Activated CD4-positive, alpha-beta memory T cell treated with anti-CD3 and anti-CD28 coated beads for 36 hours (primary cell): ENCODE measurements around the gene TTC7B. TPM values are rescaled to one million over a fixed set of nuclear protein-coding genes. Genes with fewer than 3 reads are reported as not detected.

Source experiments
- CTCF ChIA-PET: fragments of 350-600 bp; sonication (Branson Sonifier 250); formaldehyde crosslinking; loops from one replicate; lab custom pipeline; 2021; ENCODE audit warnings: antibody characterized with exemption, inconsistent platforms; lab: Charles Lee
- POLR2A ChIA-PET: fragments of 350-600 bp; sonication (Branson Sonifier 250); formaldehyde crosslinking; loops from one replicate; lab custom pipeline; 2021; ENCODE audit warnings: antibody characterized with exemption; lab: Charles Lee
- DNase-seq: peaks from one replicate; pipeline ENCODE4 v3.0.0-alpha.2; 2020
- H3K27ac Mint-ChIP-seq: one replicate; pipeline ENCODE4 v1.8.0; 2021; ENCODE audit warnings: mixed read lengths
- H3K27me3 Mint-ChIP-seq: one replicate; pipeline ENCODE4 v1.8.0; 2021; ENCODE audit warnings: mixed read lengths
- H3K36me3 Mint-ChIP-seq: one replicate; pipeline ENCODE4 v1.8.0; 2021; ENCODE audit warnings: mixed read lengths
- H3K4me1 Mint-ChIP-seq: one replicate; pipeline ENCODE4 v1.8.0; 2021; ENCODE audit warnings: low read depth, mixed read lengths
- H3K4me3 Mint-ChIP-seq: one replicate; pipeline ENCODE4 v1.8.0; 2021; ENCODE audit warnings: mild to moderate bottlenecking, mixed read lengths
- H3K9me3 Mint-ChIP-seq: one replicate; pipeline ENCODE4 v1.8.0; 2021; ENCODE audit warnings: mixed read lengths
- intact Hi-C: fragments of 100-400 bp; cut with micrococcal nuclease; formaldehyde crosslinking; loops from one replicate; pipeline ENCODE4 v1.15.1; 2023
- total RNA-seq, 2 experiments: library from RNA; stranded (reverse); gene quantifications; one replicate each; pipeline ENCODE4 v1.2.3, GENCODE V29; 2021

The TTC7B gene
- total RNA-seq, 2 experiments from 2014 or later: 9.3 to 12.4 TPM

DNA sequence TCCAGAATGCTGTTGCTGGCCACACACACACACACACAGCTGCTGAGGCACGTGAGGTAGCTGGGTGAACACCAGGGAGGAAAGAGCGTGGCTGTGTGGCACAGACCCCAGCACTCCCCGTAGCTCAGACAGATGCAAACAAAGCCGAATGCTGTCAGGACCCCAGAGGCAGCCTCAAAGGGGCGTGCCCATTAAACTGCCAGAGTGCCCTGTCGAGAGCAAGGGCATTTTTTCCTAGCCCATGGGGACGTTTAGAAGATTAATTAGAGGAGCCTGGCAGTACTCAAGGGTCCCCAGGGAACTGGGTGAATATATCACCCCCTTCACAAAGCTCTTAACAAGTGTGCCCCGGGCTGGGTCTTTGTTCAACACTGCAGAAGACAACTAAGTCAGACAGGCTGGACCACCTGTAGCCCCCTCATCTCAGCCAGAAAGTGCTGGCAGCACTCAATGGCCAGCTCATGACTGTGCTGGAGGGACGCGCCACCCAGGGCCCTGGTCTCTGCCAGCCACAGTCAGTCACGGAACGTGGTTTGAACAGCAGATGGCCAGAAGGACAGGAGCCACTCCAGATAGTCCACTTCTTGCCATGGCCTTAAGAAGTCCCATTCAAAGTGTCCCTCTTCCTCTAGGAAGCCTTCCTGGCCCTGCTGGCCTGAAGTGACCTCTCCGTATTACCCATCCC lies 37.5 kb downstream of the TTC7B start:
- ChIA-PET POLR2A (no interaction called here), CTCF (interaction anchor here (1.9 kb wide), 1 partner anchor 21 kb away, joined by 4 read pairs; no protein-coding TSS in a partner anchor)
- Mint-ChIP-seq H3K4me3 (no peak overlapping the region), H3K36me3 (no peaks in the 10 kb centered on the region), H3K27me3 (no peaks in the 10 kb centered on the region), H3K4me1 (no peaks in the 10 kb centered on the region), H3K27ac (no peak overlapping the region), H3K9me3 (no peaks in the 10 kb centered on the region)
- intact Hi-C loops: no loop called here
- no peak for DNase-seq

DNA sequence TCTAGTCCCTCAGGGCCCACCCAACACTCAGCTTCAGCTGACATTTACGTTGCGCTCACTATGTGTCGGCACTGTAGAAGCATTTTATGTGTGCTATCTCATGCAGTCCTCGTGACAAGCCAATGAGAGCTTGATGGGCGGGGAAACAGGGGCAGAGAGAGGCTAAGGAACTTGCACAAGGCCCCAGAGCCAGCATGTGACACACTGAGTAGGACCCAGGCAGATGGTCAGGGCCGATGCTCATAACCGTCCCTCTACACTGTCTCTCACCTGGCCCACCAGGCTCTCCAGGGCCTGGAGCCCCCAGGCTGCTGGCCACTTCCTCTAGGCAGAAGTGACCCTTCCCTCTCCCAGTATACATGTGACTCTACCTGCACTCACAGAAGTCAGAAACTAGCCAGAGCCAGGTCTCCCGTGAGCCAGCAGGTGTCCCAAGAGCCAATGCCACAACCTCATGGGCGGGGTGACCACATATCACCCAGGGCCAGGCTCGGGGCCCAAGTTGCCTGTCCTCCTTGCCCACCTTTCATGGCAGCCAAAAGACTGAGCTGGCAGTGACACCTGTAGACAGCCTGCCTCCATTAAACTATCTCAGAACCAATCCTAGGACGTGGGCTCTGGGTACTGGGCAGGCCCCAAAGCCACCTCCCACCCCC lies 38.3 kb downstream of the TTC7B start:
- H3K27me3 Mint-ChIP-seq: no peaks in the 10 kb centered on the region
- H3K27ac Mint-ChIP-seq: no peak overlapping the region
- no peak for DNase-seq
- ChIA-PET POLR2A (no interaction called here), CTCF (interaction anchor here (1.9 kb wide), 1 partner anchor 20 kb away, joined by 4 read pairs; no protein-coding TSS in a partner anchor)
- H3K4me1 Mint-ChIP-seq: no peaks in the 10 kb centered on the region
- no peaks in the 10 kb centered on the region for H3K9me3 Mint-ChIP-seq
- intact Hi-C loops: no loop called here
- H3K36me3 Mint-ChIP-seq: no peaks in the 10 kb centered on the region
- H3K4me3 Mint-ChIP-seq: no peak overlapping the region

- H3K27me3 Mint-ChIP-seq: no peaks in the 10 kb centered on the region
- intact Hi-C loops: no loop called here
- CTCF ChIA-PET: no interaction called here
- H3K9me3 Mint-ChIP-seq: no peaks in the 10 kb centered on the region
- no peak overlapping the region for H3K27ac Mint-ChIP-seq
- no peak for DNase-seq
- H3K36me3 Mint-ChIP-seq: no peaks in the 10 kb centered on the region
- POLR2A ChIA-PET: no interaction called here
- no peaks in the 10 kb centered on the region for H3K4me1 Mint-ChIP-seq
- H3K4me3 Mint-ChIP-seq: no peak overlapping the region
Measured at GRCh38 chr14:90777358-90777757, 38.9 kb downstream of the TTC7B start.

DNA sequence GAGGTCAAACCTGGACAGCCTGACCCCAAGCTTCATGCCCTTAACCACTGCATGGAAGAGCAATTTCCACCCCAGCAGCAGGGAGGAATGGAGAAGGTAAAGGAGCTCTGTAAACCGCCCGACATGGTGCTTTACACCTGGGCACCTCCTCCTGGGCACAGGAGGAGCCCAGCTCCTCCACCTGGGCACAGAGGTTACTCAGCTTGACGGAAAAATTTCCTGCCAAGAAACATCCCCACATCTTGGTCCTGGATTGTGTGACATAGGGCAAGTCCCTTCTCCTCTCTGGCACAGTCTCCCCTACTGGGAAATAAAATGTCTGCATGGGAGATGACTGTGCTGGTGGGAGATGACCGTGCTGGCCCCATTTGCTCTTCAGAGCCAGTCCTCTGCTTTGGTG lies 40.8 kb downstream of the TTC7B start:
- DNase-seq: no peak
- ChIA-PET POLR2A (no interaction called here), CTCF (no interaction called here)
- Mint-ChIP-seq H3K4me3 (no peak overlapping the region), H3K4me1 (no peaks in the 10 kb centered on the region), H3K36me3 (no peaks in the 10 kb centered on the region), H3K27ac (no peak overlapping the region), H3K27me3 (no peaks in the 10 kb centered on the region), H3K9me3 (no peaks in the 10 kb centered on the region)
- intact Hi-C loops: no loop called here

DNA sequence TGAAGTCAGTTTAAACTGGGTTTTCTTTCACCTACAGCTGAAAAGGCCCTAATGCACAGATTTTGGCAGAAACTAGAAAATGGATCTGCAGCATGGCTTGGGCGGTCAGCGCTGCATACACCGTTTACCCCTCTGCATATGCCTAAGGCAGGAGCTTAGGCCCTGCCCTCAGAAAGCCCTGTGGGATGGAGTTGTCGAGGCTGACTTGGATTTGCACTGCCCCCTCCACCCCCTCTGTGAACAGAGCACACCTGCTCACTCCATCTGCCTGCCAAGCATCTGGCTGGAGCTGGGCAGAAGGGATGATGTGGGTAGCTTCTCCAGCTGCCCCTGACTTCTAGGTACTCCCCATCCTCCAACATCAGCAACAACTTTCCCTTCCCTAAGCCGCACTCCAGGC lies 41.9 kb downstream of the TTC7B start:
- DNase-seq: no peak
- no peaks in the 10 kb centered on the region for H3K36me3 Mint-ChIP-seq
- no peaks in the 10 kb centered on the region for H3K4me1 Mint-ChIP-seq
- H3K27me3 Mint-ChIP-seq: no peaks in the 10 kb centered on the region
- intact Hi-C loops: no loop called here
- no peak overlapping the region for H3K27ac Mint-ChIP-seq
- CTCF ChIA-PET: interaction anchor here (6.5 kb wide), 1 partner anchor 14 kb away, joined by 35 read pairs; no protein-coding TSS in a partner anchor
- H3K9me3 Mint-ChIP-seq: no peaks in the 10 kb centered on the region
- POLR2A ChIA-PET: no interaction called here
- H3K4me3 Mint-ChIP-seq: no peak overlapping the region

DNA sequence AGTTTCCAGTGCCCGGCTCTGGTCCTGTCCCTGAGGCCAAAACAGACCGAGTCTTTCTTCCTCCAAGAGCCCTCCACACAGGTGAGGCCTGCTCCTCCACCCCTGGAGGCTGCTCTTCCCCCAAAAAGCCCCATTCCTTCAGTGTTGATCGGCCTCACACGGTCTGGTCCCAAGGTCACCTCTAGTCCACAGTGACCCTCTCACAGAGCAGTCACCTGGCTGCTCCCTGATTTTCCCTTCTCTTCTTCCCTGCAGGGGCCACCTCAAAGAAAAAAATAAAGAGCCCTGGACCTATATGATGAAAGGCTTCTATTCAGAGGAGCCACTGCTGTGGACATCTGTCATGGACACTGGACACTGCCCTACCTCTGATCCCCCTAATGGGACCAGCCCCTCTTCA lies 42.5 kb downstream of the TTC7B start:
- DNase-seq: no peak
- intact Hi-C loops: no loop called here
- Mint-ChIP-seq H3K4me1 (no peaks in the 10 kb centered on the region), H3K4me3 (no peak overlapping the region), H3K9me3 (no peaks in the 10 kb centered on the region), H3K36me3 (no peaks in the 10 kb centered on the region), H3K27me3 (no peaks in the 10 kb centered on the region), H3K27ac (no peak overlapping the region)
- CTCF ChIA-PET: interaction anchor here (0.6 to 6.5 kb wide), 2 partner anchors 14 to 158 kb away, joined by 3 to 35 read pairs; no protein-coding TSS in a partner anchor
- POLR2A ChIA-PET: no interaction called here

DNA sequence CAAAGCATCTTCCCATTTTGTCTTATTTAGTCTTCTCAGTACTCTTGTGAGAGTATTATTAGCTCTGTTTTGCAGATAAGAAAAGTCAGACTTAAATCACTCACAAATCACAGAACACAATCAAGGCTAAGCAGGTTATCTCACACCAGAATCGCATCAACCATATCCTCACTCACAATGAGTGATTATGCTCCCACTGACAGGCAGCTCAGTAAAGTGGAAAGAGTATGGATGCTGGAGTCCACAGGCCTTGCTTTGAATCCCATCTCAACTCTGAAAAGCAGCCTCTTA lies 43.1 kb downstream of the TTC7B start:
- CTCF ChIA-PET: interaction anchor here (6.5 kb wide), 1 partner anchor 13 kb away, joined by 35 read pairs; no protein-coding TSS in a partner anchor
- no peak overlapping the region for H3K4me3 Mint-ChIP-seq
- H3K27ac Mint-ChIP-seq: no peak overlapping the region
- no peaks in the 10 kb centered on the region for H3K27me3 Mint-ChIP-seq
- POLR2A ChIA-PET: no interaction called here
- DNase-seq: no peak
- no peaks in the 10 kb centered on the region for H3K36me3 Mint-ChIP-seq
- peaks cover 5% of the 10 kb centered on the region for H3K9me3 Mint-ChIP-seq
- intact Hi-C loops: no loop called here
- H3K4me1 Mint-ChIP-seq: no peaks in the 10 kb centered on the region

DNA sequence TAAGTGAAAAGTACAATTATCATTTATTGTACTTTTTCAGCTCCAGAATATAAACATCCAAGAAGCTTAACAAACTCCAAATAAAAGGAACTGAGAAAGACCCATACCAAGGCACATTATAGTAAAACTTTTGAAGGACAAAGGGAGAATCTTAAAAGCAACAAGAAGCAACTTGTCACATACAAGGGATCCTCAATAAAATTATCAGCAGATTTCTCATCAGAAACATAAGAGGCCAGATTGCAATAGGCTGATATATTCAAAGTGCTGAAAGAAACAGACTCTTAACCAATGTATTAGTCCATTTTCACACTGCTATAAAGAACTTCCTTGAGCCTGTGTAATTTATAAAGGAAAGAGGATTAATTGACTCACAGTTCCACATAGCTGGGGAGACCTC lies 48.3 kb downstream of the TTC7B start:
- ChIA-PET POLR2A (no interaction called here), CTCF (interaction anchor here (6.5 kb wide), 1 partner anchor 8 kb away, joined by 35 read pairs; no protein-coding TSS in a partner anchor)
- H3K4me1 Mint-ChIP-seq: no peaks in the 10 kb centered on the region
- no peak for DNase-seq
- intact Hi-C loops: no loop called here
- no peaks in the 10 kb centered on the region for H3K27me3 Mint-ChIP-seq
- no peak overlapping the region for H3K4me3 Mint-ChIP-seq
- peaks cover 14% of the 10 kb centered on the region for H3K36me3 Mint-ChIP-seq
- H3K27ac Mint-ChIP-seq: no peak overlapping the region
- peaks cover 35% of the 10 kb centered on the region for H3K9me3 Mint-ChIP-seq

GRCh38 chr14:90760591-90761316 lies 55.5 kb downstream of the TTC7B start:
- ChIA-PET POLR2A (no interaction called here), CTCF (interaction anchor here (0.9 to 4.2 kb wide), 7 partner anchors 10 to 413 kb away, joined by 3 to 35 read pairs (median 4); no protein-coding TSS in a partner anchor)
- intact Hi-C loops: no loop called here

DNA sequence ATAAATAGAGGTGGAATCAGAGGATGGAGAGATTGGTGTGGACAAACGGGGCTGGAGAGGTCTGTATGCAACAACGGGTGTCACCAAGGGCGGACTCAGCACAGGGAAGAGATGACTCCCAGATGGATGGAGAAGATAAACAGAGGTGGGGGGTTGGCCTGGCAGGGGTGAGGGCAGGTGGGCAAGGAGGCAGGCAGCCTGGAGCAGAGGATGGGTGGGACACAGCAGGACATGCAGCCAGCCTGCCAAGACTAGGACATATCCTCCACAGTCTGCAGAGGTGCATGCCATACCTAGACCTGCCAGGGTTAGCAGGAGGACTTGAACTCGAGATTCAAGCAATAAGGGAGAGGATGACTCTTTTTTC lies 56.2 kb downstream of the TTC7B start:
- Mint-ChIP-seq H3K4me1 (peaks cover 22% of the 10 kb centered on the region), H3K4me3 (no peak overlapping the region), H3K9me3 (peaks cover 17% of the 10 kb centered on the region), H3K27ac (no peak overlapping the region), H3K27me3 (no peaks in the 10 kb centered on the region), H3K36me3 (peaks cover 7% of the 10 kb centered on the region)
- ChIA-PET POLR2A (no interaction called here), CTCF (interaction anchor here (0.9 to 4.2 kb wide), 9 partner anchors 11 to 413 kb away, joined by 3 to 35 read pairs (median 4); no protein-coding TSS in a partner anchor)
- intact Hi-C loops: no loop called here
- DNase-seq: no peak

More at GRCh38 chr14:90760591-90761316, 55.5 kb downstream of the TTC7B start:
- H3K27ac Mint-ChIP-seq: no peak overlapping the region
- peaks cover 19% of the 10 kb centered on the region for H3K9me3 Mint-ChIP-seq
- H3K27me3 Mint-ChIP-seq: no peaks in the 10 kb centered on the region
- no peak for DNase-seq
- peaks cover 20% of the 10 kb centered on the region for H3K4me1 Mint-ChIP-seq
- H3K4me3 Mint-ChIP-seq: no peak overlapping the region
- peaks cover 9% of the 10 kb centered on the region for H3K36me3 Mint-ChIP-seq

- Mint-ChIP-seq H3K27me3 (no peaks in the 10 kb centered on the region), H3K27ac (peak overlapping the region; percentile 75), H3K9me3 (peaks cover 17% of the 10 kb centered on the region), H3K4me1 (peaks cover 22% of the 10 kb centered on the region), H3K36me3 (peaks cover 7% of the 10 kb centered on the region), H3K4me3 (peak overlapping the region; percentile 73)
- ChIA-PET POLR2A (interaction anchor here (0.5 kb wide), 1 partner anchor 349 kb away, joined by 4 read pairs; no protein-coding TSS in a partner anchor), CTCF (interaction anchor here (0.8 to 4.2 kb wide), 23 partner anchors 9 to 471 kb away, joined by 3 to 35 read pairs (median 5); partner anchors contain the start of gene NRDE2)
- DNase-seq: peak; percentile 26
- intact Hi-C loops: loop anchor here (2.0 to 5.0 kb wide), 7 partner anchors 37 to 805 kb away; partner anchors contain the start of genes EFCAB11, PSMC1, RPS6KA5 and TDP1
Measured at GRCh38 chr14:90759370-90760077, 56.7 kb downstream of the TTC7B start.
